ENCODE results near the gene EIF4E.

Gene EIF4E

DNA sequence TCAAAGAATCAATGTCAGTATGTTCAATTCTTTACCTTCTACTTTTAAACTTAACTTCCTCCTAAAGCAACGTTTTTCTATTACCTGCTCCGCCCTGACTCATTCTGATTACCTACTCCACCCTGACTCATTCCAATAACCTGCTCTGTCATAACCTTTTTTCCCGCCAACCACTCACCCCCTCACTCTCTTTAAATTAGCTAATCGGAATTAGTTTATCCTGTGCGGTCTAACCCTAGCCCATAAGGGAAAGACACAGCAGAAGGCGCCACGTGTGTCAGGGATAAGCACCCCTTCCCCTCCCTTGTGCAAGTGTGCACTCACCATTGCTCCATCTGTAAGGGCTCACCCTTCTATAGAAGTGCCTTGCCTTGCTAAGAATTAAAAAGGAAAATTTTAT lies 64.4 kb downstream of the EIF4E start:
- no peak for DNase-seq (ENCODE audit: low spot score)
- in situ Hi-C loops (cut with MboI; ENCODE audit: low sequenced_read_pairs, unreplicated experiment): no loop called here
- TF ChIP-seq, protein P1, sequence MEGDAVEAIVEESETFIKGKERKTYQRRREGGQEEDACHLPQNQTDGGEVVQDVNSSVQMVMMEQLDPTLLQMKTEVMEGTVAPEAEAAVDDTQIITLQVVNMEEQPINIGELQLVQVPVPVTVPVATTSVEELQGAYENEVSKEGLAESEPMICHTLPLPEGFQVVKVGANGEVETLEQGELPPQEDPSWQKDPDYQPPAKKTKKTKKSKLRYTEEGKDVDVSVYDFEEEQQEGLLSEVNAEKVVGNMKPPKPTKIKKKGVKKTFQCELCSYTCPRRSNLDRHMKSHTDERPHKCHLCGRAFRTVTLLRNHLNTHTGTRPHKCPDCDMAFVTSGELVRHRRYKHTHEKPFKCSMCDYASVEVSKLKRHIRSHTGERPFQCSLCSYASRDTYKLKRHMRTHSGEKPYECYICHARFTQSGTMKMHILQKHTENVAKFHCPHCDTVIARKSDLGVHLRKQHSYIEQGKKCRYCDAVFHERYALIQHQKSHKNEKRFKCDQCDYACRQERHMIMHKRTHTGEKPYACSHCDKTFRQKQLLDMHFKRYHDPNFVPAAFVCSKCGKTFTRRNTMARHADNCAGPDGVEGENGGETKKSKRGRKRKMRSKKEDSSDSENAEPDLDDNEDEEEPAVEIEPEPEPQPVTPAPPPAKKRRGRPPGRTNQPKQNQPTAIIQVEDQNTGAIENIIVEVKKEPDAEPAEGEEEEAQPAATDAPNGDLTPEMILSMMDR (IDR thresholded peaks at IDR 0.05; ENCODE audit: borderline replicate concordance, control extremely low read depth, extremely low read depth, insufficient read depth, missing control alignments): no peak

DNA sequence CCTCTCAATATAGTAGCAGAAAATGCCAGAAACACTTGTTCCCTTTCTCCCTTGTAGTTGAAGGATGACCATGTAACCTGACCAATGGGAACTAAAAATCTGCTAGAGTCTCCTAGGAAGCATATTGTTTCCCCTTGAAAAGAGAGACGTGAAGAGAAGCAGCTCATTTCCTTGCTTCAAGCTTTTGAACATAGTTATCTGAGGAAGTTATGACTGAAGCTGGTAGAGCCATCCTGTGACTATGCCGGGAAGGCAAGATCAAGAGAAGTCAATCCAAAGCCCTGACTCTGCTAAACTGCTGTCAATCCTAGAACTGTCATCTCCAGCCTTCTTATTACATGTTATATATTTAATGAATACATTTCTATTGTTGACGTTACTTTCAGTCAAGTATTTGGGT lies 66.6 kb downstream of the EIF4E start:
- TF ChIP-seq, protein P1 (IDR thresholded peaks at IDR 0.05; ENCODE audit: borderline replicate concordance, control extremely low read depth, extremely low read depth, insufficient read depth, missing control alignments): no peak
- in situ Hi-C loops (cut with MboI; ENCODE audit: low sequenced_read_pairs, unreplicated experiment): no loop called here
- DNase-seq (ENCODE audit: low spot score): no peak

GRCh38 chr4:98861100-98861884 lies 67.6 kb downstream of the EIF4E start:
- in situ Hi-C loops (cut with MboI; ENCODE audit: low sequenced_read_pairs, unreplicated experiment): no loop called here
- DNase-seq (ENCODE audit: low spot score): no peak

DNA sequence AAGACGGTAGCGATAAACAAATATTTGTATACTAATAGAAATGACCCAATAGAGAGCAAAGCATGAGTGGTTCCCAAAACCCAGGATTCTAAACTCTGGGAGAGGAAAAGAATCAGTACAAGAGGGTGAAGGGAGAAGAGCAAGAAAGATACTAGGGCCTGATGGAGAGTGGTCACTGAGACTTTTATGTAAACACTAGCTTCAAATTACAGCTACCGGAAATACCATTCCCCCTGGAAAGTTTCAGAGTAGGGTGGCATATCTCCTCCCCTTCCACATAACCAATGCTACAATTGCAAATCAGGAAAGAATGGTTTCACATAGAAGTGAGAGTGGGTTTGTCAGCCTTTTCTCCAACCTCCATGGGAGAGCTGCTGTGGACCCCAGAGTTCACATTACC lies 77.1 kb downstream of the EIF4E start:
- TF ChIP-seq, protein P1 (IDR thresholded peaks at IDR 0.05; ENCODE audit: borderline replicate concordance, control extremely low read depth, extremely low read depth, insufficient read depth, missing control alignments): no peak
- no peak for DNase-seq (ENCODE audit: low spot score)

More at GRCh38 chr4:98861100-98861884, 67.6 kb downstream of the EIF4E start:
- TF ChIP-seq, protein P1 (IDR thresholded peaks at IDR 0.05; ENCODE audit: borderline replicate concordance, control extremely low read depth, extremely low read depth, insufficient read depth, missing control alignments): no peak

GRCh38 chr4:98850937-98851336 lies 78.0 kb downstream of the EIF4E start:
- no peak for DNase-seq (ENCODE audit: low spot score)
- in situ Hi-C loops (cut with MboI; ENCODE audit: low sequenced_read_pairs, unreplicated experiment): no loop called here
- TF ChIP-seq, protein P1 (IDR thresholded peaks at IDR 0.05; ENCODE audit: borderline replicate concordance, control extremely low read depth, extremely low read depth, insufficient read depth, missing control alignments): no peak

More for the DNA sequence above, 77.1 kb downstream of the EIF4E start:
- in situ Hi-C loops (cut with MboI; ENCODE audit: low sequenced_read_pairs, unreplicated experiment): no loop called here

DNA sequence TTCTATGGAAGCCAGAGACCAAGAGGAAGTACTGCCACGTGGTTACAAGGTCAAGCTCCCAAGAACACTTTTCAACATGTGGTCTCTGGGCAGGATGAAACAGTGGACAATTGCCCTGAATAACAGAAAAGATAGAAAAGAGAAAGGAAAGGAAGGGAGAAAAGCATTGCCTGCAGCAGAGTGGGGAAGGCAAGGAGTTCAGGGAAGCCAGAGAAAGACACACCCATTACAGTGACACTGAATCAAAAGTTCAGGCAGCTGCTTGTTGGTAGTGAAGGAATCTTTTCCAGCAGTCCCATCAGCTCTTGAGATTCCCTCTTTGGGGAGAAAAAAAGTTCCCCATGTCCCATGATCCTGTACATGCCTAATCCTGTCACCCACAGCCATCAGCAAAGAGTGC lies 80.5 kb downstream of the EIF4E start:
- DNase-seq (ENCODE audit: low spot score): no peak
- in situ Hi-C loops (cut with MboI; ENCODE audit: low sequenced_read_pairs, unreplicated experiment): no loop called here
- TF ChIP-seq, protein P1 (IDR thresholded peaks at IDR 0.05; ENCODE audit: borderline replicate concordance, control extremely low read depth, extremely low read depth, insufficient read depth, missing control alignments): no peak
